Gastroesophageal sphincter (tissue), 3 donors: ENCODE measurements around the gene ITGAE.

Experiments used
- EP300 ChIP-seq: sonication (generic); formaldehyde crosslinking; IDR thresholded peaks from one replicate; pipeline ENCODE4 v1.6.1; 2017; ENCODE audit warnings: antibody characterized with exemption, mild to moderate bottlenecking
- POLR2A ChIP-seq, 2 donors: fragments of 450-650 bp; IDR thresholded peaks; one replicate each; pipeline ENCODE4 v1.6.1; 2017; ENCODE audit warnings: antibody characterized with exemption in 2 of 2, mild to moderate bottlenecking in 2 of 2, moderate library complexity in 1 of 2
- POLR2AphosphoS5 ChIP-seq: sonication (generic); formaldehyde crosslinking; IDR thresholded peaks from one replicate; pipeline ENCODE4 v1.6.1; 2017; ENCODE audit warnings: antibody characterized with exemption
- TF ChIP-seq, protein P1 (sequence below), 4 experiments: fragments of 200-600 bp in 2 of 4; fragments of 450-650 bp in 2 of 4; sonication (generic) in 1 of 4; IDR thresholded peaks; one replicate each; pipeline ENCODE4 v1.5.1; 2017 to 2019; ENCODE audit warnings: antibody characterized with exemption in 4 of 4, mild to moderate bottlenecking in 2 of 4, moderate library complexity in 2 of 4

DNA sequence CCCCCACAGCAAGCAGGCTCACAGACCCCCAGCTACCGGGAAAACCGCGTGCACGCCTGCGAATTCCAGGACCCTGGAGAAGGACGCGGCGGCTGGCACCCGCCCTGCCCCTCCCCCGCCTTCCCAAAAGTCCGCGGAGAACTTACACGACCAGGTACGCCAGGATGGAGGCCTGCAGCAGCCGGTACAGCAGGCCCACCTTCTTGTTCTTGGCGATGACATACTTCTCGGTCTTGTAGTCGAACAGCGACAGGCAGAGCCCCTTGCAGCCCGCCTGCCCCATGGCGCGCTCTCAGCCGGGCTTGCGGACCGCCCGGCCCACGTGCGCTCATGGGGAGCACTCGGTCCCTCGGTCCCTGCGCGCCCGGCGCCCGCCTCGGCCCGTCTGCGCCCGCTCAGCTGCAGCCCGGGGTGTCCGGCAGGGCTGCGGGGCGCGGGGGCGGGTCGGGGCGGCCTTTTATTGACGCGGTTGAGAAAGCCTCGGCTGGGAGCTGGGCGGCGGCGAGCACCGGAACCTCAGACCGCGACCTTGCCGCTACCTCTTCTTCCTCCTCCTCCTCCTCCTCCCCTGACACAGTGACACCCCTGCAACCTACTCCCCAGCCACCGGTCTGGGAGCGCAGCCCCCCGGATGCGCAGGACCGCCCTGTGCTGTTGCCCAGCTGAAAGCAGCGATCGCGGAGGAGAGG lies 105.1 kb downstream of the ITGAE start, which contains the start of gene P2RX5:
- TF ChIP-seq POLR2AphosphoS5 (no peak), EP300 (no peak), POLR2A (IDR thresholded peaks at IDR 0.05) (no peak)
- TF ChIP-seq, protein P1, sequence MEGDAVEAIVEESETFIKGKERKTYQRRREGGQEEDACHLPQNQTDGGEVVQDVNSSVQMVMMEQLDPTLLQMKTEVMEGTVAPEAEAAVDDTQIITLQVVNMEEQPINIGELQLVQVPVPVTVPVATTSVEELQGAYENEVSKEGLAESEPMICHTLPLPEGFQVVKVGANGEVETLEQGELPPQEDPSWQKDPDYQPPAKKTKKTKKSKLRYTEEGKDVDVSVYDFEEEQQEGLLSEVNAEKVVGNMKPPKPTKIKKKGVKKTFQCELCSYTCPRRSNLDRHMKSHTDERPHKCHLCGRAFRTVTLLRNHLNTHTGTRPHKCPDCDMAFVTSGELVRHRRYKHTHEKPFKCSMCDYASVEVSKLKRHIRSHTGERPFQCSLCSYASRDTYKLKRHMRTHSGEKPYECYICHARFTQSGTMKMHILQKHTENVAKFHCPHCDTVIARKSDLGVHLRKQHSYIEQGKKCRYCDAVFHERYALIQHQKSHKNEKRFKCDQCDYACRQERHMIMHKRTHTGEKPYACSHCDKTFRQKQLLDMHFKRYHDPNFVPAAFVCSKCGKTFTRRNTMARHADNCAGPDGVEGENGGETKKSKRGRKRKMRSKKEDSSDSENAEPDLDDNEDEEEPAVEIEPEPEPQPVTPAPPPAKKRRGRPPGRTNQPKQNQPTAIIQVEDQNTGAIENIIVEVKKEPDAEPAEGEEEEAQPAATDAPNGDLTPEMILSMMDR (IDR thresholded peaks at IDR 0.05), result no peak
